HG03108 (cell line): Measurements from ENCODE around the gene ALOXE3.

Source experiments
- ATAC-seq: cut with Tn5 transposase; IDR thresholded peaks from one replicate; pipeline ENCODE4 v1.9.1; 2021; ENCODE audit warnings: moderate library complexity; ENCODE audit not compliant: unreplicated experiment

Gene ALOXE3

DNA sequence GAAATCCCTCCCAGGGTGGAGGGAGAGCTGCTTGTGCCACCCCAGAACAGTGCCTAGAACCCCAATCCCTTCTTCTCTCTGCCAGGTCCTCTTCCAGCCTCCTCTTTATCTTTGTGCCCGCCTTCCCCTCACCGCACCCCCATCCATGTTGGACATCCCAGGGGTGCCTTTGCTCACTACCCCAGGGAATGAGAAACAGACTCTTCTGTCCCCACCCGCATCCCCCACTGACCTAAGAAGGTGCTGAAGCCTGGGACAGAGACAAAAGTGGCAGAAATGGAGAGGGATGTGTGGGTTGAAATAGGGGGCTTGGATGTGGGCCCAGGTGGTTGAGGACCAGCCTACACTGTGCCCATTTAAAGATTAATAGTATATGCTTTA, 62.5 kb downstream of the ALOXE3 start:
- no peak for ATAC-seq

DNA sequence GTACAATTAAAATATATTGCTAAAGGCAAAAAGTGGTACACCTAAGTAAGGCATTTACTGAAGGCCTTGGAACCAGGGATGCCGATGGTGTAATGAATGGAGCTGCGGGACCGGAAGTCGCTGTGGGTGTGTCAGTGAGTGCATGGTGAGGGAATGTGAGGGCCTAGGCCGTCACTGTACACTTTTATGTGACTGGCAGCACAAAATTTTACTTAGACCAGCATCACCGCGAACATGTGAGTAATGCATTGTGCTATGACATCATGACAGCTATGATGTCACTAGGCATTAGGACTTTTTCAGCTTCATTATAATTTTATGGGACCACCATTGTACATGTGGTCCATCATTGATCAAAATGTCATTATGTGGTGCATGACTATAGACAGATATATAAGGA, 64.7 kb downstream of the ALOXE3 start:
- ATAC-seq = no peak

DNA sequence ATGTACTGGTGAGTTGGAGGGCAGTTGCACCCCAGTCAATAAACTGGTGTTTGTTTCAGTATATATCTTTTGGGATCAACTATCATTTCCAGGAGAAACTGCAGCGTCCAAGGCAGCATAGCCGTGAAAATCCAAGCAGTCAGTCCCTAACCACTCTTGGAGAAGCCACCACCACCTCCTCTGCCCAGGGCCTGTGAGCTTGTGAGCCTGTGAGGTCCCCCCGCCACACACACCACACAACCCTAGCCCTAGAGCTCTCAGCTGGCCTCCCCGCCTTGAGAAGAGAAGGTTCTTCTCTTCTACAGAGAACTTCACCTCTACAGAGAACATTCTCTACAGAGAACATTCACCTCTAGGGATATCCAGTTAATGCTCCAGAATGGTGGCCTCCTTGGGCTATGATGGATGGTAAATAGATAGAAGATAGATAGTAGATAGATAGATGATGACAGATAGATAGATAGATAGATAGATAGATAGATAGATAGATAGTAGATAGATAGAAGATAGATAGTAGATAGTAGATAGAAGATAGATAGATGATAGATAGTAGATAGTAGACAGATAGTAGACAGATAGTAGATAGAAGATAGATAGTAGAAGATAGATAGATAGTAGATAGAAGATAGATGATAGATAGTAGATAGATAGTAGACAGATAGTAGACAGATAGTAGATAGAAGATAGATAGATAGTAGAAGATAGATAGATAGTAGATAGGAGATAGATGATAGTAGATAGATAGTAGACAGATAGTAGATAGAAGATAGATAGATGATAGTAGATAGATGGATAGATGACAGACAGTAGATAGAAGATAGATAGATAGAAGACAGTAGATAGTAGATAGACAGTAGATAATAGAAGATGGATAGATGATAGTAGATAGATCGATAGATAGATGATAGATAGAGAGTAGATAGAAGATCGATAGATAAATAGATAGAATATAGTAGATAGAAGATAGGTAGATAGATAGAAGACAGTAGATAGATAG, 65.8 kb downstream of the ALOXE3 start:
- ATAC-seq = no peak

DNA sequence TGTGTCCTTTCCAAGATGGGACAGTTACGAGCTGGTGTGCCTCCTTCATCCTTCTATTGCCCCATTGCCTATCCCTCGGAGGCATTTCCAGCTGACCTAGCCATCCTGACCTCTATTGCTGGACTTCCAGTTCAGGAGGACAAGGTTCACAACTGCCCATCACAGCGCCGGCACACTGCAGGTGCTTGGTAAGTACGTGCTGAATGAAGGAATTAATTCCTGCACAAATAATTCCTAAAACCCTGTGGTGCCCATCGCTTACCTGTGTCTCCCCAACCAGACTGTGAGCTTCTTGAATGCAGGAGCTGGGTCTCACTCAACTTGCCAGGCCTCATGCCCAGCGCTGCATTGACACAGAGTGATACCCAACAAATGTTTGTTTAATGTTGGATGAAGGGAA, 66.5 kb downstream of the ALOXE3 start:
- no peak for ATAC-seq

- no peak for ATAC-seq
These were observed 69.6 kb downstream of the ALOXE3 start for GRCh38 chr17:8048736-8049135.

- no peak for ATAC-seq
These were observed 70.1 kb downstream of the ALOXE3 start for GRCh38 chr17:8048236-8048635.

DNA sequence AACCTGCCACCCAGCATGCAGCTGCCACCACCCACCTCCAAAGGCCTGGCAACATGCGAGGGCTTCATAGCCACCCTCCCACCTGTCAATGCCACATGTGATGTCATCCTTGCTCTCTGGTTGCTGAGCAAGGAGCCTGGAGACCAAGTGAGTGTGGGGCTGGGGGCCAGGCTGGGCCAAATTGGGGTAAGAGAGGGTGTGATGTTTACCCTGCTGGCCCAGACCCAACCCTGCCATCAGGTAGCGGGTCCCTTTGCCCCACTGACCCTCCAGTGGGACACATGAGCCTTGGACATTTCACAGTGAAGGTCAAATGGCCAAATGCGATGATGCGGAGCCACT, 70.6 kb downstream of the ALOXE3 start:
- ATAC-seq = no peak

DNA sequence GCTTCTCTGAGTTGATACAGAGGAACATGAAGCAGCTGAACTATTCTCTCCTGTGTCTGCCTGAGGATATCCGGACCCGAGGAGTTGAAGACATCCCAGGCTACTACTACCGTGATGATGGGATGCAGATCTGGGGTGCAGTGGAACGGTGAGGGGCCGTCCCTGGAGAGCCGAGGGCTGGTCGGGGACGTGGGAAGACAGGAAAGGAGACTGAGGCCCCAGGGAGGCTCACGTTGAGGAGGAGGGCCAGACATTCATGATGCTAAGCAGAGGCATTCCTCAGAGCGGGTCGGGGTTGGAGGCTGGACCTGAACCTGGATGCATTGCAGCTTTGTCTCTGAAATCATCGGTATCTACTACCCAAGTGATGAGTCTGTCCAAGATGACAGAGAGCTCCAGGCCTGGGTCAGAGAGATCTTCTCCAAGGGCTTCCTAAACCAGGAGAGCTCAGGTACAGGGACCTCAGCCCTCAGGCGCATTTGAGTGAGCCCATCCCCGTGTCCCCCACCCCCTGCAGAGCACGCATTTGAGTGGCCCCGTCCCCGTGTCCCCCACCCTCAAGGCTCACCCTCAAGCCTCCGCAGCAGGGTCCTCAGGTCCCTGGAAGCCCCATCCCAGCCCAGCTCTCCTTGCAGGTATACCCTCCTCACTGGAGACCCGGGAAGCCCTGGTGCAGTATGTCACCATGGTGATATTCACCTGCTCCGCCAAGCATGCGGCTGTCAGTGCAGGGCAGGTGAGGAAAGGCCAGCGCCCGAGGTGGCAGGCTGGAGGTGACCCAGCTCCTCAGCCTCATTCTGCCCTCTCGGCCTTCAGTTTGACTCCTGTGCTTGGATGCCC, 71.2 kb downstream of the ALOXE3 start:
- no peak for ATAC-seq

DNA sequence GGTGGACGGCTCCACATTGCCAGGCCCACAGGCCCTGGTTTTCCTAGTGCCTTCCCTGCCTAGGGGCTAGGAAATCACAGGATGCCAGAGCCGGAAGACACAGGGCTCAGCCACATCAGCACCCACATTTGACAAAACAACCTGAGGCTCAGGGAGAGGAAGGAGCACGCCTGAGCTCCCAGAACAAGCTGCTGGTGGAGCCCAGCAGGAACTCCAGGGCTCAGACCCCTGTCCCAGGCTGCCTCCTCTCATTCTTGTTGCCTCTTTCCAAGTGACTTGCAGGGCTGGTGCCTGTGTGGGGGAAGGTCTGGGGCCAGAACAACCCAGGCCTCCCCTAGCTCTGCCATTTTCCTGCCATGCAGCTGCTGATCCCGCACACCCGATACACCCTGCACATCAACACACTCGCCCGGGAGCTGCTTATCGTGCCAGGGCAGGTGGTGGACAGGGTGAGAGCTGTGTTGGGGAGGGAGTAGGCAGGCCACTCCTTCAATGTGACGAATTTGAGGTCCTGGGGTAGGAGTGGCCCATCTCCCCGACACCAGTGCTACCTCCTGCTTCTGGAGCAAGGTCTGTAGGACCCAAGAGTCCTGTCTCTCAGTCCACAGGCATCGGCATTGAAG, 71.9 kb downstream of the ALOXE3 start:
- ATAC-seq = no peak
